Measurements from ENCODE around the gene HLA-A. TPM values are rescaled to one million over a fixed set of nuclear protein-coding genes. Genes with fewer than 3 reads are reported as not detected.

The HLA-A gene
- total and polyA plus RNA-seq, 2 experiments from 2014 or later = 170 to 203 TPM

DNA sequence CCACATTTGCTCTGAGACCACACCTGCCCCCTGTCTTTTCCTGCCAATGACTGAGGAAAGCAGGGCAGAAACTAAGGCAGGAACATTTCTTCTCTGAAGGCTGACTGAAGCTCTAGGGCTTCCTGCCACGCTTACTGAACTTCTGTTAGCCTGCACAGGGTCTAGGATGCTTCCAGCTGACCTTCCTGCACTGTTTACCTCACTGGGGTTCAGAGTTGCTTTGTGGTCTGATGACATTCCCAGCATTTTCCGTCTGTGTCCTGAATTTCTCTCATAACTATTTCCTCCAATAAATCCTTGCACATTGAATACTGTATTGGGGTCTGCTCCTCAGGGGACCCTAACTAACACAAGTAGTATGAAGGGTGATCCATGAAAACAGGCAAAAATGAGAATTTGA is 29.5 kb upstream of the HLA-A start:
- H3K27ac Mint-ChIP-seq = no peak overlapping the region
- no peaks in the 10 kb centered on the region for H3K4me1 Mint-ChIP-seq
- Histone ChIP-seq H4K20me1 (replicated peaks; ENCODE audit: insufficient read depth) (no peaks in the 10 kb centered on the region), H3K27ac (ENCODE audit: low read depth) (no peak overlapping the region), H3K27me3 (ENCODE audit: insufficient read depth) (no peaks in the 10 kb centered on the region), H3K4me2 (no peak overlapping the region), H3K4me1 (ENCODE audit: insufficient read depth) (no peaks in the 10 kb centered on the region), H2AFZ (no peak overlapping the region), H3K4me3 (no peak overlapping the region), H3F3A (replicated peaks; ENCODE audit: low read depth) (no peaks in the 10 kb centered on the region), H3K36me3 (ENCODE audit: insufficient read depth) (no peaks in the 10 kb centered on the region), H3K9me2 (ENCODE audit: insufficient read depth) (no peaks in the 10 kb centered on the region), H3K79me2 (replicated peaks; ENCODE audit: insufficient read depth) (no peaks in the 10 kb centered on the region)
- DNase-seq (ENCODE audit: low spot score) (no peak), ATAC-seq (no peak)
- no peaks in the 10 kb centered on the region for H3K9me3 Mint-ChIP-seq
- H3K36me3 Mint-ChIP-seq (ENCODE audit: low read depth) = no peaks in the 10 kb centered on the region; the same call in 2 of the 3 replicates
- no peak overlapping the region; the same call in 2 of the 3 replicates for H3K4me3 Mint-ChIP-seq
- TF ChIP-seq, protein P1, sequence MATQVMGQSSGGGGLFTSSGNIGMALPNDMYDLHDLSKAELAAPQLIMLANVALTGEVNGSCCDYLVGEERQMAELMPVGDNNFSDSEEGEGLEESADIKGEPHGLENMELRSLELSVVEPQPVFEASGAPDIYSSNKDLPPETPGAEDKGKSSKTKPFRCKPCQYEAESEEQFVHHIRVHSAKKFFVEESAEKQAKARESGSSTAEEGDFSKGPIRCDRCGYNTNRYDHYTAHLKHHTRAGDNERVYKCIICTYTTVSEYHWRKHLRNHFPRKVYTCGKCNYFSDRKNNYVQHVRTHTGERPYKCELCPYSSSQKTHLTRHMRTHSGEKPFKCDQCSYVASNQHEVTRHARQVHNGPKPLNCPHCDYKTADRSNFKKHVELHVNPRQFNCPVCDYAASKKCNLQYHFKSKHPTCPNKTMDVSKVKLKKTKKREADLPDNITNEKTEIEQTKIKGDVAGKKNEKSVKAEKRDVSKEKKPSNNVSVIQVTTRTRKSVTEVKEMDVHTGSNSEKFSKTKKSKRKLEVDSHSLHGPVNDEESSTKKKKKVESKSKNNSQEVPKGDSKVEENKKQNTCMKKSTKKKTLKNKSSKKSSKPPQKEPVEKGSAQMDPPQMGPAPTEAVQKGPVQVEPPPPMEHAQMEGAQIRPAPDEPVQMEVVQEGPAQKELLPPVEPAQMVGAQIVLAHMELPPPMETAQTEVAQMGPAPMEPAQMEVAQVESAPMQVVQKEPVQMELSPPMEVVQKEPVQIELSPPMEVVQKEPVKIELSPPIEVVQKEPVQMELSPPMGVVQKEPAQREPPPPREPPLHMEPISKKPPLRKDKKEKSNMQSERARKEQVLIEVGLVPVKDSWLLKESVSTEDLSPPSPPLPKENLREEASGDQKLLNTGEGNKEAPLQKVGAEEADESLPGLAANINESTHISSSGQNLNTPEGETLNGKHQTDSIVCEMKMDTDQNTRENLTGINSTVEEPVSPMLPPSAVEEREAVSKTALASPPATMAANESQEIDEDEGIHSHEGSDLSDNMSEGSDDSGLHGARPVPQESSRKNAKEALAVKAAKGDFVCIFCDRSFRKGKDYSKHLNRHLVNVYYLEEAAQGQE (IDR thresholded peaks at IDR 0.05; ENCODE audit: unreplicated experiment) = no peak
- TF ChIP-seq NANOG (IDR thresholded peaks at IDR 0.05; ENCODE audit: borderline replicate concordance) = no peak
- no peak for TF ChIP-seq POLR2AphosphoS5 (IDR thresholded peaks at IDR 0.05; ENCODE audit: low read depth)
- TF ChIP-seq CREB1 (CRISPR knock-in tag; IDR thresholded peaks at IDR 0.05; ENCODE audit: low read depth) = no peak
- TF ChIP-seq, protein P2, sequence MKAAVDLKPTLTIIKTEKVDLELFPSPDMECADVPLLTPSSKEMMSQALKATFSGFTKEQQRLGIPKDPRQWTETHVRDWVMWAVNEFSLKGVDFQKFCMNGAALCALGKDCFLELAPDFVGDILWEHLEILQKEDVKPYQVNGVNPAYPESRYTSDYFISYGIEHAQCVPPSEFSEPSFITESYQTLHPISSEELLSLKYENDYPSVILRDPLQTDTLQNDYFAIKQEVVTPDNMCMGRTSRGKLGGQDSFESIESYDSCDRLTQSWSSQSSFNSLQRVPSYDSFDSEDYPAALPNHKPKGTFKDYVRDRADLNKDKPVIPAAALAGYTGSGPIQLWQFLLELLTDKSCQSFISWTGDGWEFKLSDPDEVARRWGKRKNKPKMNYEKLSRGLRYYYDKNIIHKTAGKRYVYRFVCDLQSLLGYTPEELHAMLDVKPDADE (IDR thresholded peaks at IDR 0.05) = no peak
- no peak for TF ChIP-seq EZH2phosphoT487 (IDR thresholded peaks at IDR 0.05; ENCODE audit: unreplicated experiment)
- TF ChIP-seq, protein P3, sequence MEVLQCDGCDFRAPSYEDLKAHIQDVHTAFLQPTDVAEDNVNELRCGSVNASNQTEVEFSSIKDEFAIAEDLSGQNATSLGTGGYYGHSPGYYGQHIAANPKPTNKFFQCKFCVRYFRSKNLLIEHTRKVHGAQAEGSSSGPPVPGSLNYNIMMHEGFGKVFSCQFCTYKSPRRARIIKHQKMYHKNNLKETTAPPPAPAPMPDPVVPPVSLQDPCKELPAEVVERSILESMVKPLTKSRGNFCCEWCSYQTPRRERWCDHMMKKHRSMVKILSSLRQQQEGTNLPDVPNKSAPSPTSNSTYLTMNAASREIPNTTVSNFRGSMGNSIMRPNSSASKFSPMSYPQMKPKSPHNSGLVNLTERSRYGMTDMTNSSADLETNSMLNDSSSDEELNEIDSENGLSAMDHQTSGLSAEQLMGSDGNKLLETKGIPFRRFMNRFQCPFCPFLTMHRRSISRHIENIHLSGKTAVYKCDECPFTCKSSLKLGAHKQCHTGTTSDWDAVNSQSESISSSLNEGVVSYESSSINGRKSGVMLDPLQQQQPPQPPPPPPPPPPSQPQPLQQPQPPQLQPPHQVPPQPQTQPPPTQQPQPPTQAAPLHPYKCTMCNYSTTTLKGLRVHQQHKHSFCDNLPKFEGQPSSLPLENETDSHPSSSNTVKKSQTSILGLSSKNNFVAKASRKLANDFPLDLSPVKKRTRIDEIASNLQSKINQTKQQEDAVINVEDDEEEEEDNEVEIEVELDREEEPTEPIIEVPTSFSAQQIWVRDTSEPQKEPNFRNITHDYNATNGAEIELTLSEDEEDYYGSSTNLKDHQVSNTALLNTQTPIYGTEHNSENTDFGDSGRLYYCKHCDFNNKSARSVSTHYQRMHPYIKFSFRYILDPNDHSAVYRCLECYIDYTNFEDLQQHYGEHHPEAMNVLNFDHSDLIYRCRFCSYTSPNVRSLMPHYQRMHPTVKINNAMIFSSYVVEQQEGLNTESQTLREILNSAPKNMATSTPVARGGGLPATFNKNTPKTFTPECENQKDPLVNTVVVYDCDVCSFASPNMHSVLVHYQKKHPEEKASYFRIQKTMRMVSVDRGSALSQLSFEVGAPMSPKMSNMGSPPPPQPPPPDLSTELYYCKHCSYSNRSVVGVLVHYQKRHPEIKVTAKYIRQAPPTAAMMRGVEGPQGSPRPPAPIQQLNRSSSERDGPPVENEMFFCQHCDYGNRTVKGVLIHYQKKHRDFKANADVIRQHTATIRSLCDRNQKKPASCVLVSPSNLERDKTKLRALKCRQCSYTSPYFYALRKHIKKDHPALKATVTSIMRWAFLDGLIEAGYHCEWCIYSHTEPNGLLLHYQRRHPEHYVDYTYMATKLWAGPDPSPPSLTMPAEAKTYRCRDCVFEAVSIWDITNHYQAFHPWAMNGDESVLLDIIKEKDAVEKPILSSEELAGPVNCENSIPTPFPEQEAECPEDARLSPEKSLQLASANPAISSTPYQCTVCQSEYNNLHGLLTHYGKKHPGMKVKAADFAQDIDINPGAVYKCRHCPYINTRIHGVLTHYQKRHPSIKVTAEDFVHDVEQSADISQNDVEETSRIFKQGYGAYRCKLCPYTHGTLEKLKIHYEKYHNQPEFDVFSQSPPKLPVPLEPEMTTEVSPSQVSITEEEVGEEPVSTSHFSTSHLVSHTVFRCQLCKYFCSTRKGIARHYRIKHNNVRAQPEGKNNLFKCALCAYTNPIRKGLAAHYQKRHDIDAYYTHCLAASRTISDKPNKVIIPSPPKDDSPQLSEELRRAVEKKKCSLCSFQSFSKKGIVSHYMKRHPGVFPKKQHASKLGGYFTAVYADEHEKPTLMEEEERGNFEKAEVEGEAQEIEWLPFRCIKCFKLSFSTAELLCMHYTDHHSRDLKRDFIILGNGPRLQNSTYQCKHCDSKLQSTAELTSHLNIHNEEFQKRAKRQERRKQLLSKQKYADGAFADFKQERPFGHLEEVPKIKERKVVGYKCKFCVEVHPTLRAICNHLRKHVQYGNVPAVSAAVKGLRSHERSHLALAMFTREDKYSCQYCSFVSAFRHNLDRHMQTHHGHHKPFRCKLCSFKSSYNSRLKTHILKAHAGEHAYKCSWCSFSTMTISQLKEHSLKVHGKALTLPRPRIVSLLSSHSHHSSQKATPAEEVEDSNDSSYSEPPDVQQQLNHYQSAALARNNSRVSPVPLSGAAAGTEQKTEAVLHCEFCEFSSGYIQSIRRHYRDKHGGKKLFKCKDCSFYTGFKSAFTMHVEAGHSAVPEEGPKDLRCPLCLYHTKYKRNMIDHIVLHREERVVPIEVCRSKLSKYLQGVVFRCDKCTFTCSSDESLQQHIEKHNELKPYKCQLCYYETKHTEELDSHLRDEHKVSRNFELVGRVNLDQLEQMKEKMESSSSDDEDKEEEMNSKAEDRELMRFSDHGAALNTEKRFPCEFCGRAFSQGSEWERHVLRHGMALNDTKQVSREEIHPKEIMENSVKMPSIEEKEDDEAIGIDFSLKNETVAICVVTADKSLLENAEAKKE (CRISPR knock-in tag; IDR thresholded peaks at IDR 0.05) = no peak
- TF ChIP-seq JUNB (IDR thresholded peaks at IDR 0.05; ENCODE audit: unreplicated experiment) = no peak
- no peak for TF ChIP-seq STAT1 (IDR thresholded peaks at IDR 0.05; ENCODE audit: unreplicated experiment)
- TF ChIP-seq, protein P4, sequence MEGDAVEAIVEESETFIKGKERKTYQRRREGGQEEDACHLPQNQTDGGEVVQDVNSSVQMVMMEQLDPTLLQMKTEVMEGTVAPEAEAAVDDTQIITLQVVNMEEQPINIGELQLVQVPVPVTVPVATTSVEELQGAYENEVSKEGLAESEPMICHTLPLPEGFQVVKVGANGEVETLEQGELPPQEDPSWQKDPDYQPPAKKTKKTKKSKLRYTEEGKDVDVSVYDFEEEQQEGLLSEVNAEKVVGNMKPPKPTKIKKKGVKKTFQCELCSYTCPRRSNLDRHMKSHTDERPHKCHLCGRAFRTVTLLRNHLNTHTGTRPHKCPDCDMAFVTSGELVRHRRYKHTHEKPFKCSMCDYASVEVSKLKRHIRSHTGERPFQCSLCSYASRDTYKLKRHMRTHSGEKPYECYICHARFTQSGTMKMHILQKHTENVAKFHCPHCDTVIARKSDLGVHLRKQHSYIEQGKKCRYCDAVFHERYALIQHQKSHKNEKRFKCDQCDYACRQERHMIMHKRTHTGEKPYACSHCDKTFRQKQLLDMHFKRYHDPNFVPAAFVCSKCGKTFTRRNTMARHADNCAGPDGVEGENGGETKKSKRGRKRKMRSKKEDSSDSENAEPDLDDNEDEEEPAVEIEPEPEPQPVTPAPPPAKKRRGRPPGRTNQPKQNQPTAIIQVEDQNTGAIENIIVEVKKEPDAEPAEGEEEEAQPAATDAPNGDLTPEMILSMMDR (conservative IDR thresholded peaks at IDR 0.05; ENCODE audit: low read depth in 2 of 2) = no peak
- TF ChIP-seq EZH2 (IDR thresholded peaks at IDR 0.05; ENCODE audit: low read depth, unreplicated experiment) = no peak
- no peak for TF ChIP-seq ZNF114 (CRISPR knock-in tag; IDR thresholded peaks at IDR 0.05)
- TF ChIP-seq ZNF331 (CRISPR knock-in tag; IDR thresholded peaks at IDR 0.05; ENCODE audit: low read depth) = no peak
- peaks cover 1% of the 10 kb centered on the region for H3K27me3 Mint-ChIP-seq (ENCODE audit: insufficient read depth, low read depth, poor library complexity)
